ENCODE data around the gene OLFML3. TPM values are rescaled to one million over a fixed set of nuclear protein-coding genes. Genes with fewer than 3 reads are reported as not detected.

OLFML3 gene
- total and polyA plus RNA-seq, 2 of the 13 experiments (the other 11 are each of a cell fraction or from before 2014, with no cell fraction given), result 2.0 to 5.1 TPM

GRCh38 chr1:113950908-113951307 lies 28.4 kb upstream of the OLFML3 start:
- Histone ChIP-seq H3K4me2 (ENCODE audit: low read depth, low read length) (no peak overlapping the region), H3K9me3 (ENCODE audit: low read length) (no peaks in the 10 kb centered on the region), H3K4me3 (replicated peaks in 1 of 3; ENCODE audit: insufficient read depth in 1 of 3, low read depth in 2 of 3, low read length in 3 of 3) (no peak overlapping the region), H4K20me1 (ENCODE audit: insufficient read depth, low read length) (peaks cover 8% of the 10 kb centered on the region; the same call in 1 of the 2 replicates), H2AFZ (ENCODE audit: low read length) (no peak overlapping the region), H3K79me2 (ENCODE audit: insufficient read depth, low read length) (peaks cover 46% of the 10 kb centered on the region), H3K27ac (ENCODE audit: extremely low read length, insufficient read depth, low read length) (no peak overlapping the region), H3K4me1 (ENCODE audit: insufficient read depth, low read length) (peaks cover 42% of the 10 kb centered on the region), H3K36me3 (replicated peaks in 1 of 2; ENCODE audit: control insufficient read depth in 1 of 2, insufficient read depth in 2 of 2, low read length in 2 of 2) (peaks cover 4 to 22% of the 10 kb centered on the region in 2 experiments; a peak in 3 of 5 replicates), H3K9ac (ENCODE audit: insufficient read depth, low read depth, low read length) (no peak overlapping the region), H3K27me3 (ENCODE audit: control insufficient read depth in 1 of 2, insufficient read depth in 2 of 2, low read length in 2 of 2) (no peaks in the 10 kb centered on the region)
- intact Hi-C loops (cut with micrococcal nuclease; ENCODE audit: unreplicated experiment) (no loop called here), in situ Hi-C loops (cut with HindIII; ENCODE audit: extremely low pct_ligation_motif_present, low pct_unique_long_range_greater_than_20kb) (no loop called here)
- 100% methylated on average over 1 of the region's 1 CpG for WGBS (ENCODE audit: low lambda C conversion rate)
- CTCF ChIA-PET (ENCODE audit: low intra/inter-chr PET ratio, low total read pairs), result no interaction called here
- BruUV-seq (replicated peaks), result no TSS peak
- DNase-seq (ENCODE audit: low spot score) (no peak), ATAC-seq (no peak), FAIRE-seq (no peak)
- POLR2A ChIA-PET, result interaction anchor here (4.9 kb wide), 1 partner anchor 21 kb away, joined by 37 read pairs; the partner anchor contains the start of gene HIPK1
- TF ChIP-seq ZNF781 (CRISPR knock-in tag; IDR thresholded peaks at IDR 0.05; ENCODE audit: borderline replicate concordance, not compliant biosample characterization) (no peak), ATF7 (IDR thresholded peaks at IDR 0.05) (peak; percentile 95), ATF7 (CRISPR knock-in tag; IDR thresholded peaks at IDR 0.05) (no peak), CREB1 (IDR thresholded peaks at IDR 0.05) (peak; percentile 70), CREB1 (CRISPR knock-in tag; IDR thresholded peaks at IDR 0.05) (no peak)

GRCh38 chr1:113951719-113952118 lies 27.6 kb upstream of the OLFML3 start:
- FAIRE-seq (no peak), ATAC-seq (no peak), DNase-seq (ENCODE audit: low spot score) (no peak)
- Histone ChIP-seq H3K9ac (ENCODE audit: insufficient read depth, low read depth, low read length) (no peak overlapping the region), H3K27ac (ENCODE audit: extremely low read length, insufficient read depth, low read length) (no peak overlapping the region), H3K4me2 (ENCODE audit: low read depth, low read length) (no peak overlapping the region), H4K20me1 (ENCODE audit: insufficient read depth, low read length) (peaks cover 8% of the 10 kb centered on the region; the same call in 1 of the 2 replicates), H3K4me1 (ENCODE audit: insufficient read depth, low read length) (peaks cover 34% of the 10 kb centered on the region), H2AFZ (ENCODE audit: low read length) (no peak overlapping the region), H3K27me3 (ENCODE audit: control insufficient read depth in 1 of 2, insufficient read depth in 2 of 2, low read length in 2 of 2) (no peaks in the 10 kb centered on the region), H3K9me3 (ENCODE audit: low read length) (no peaks in the 10 kb centered on the region), H3K36me3 (replicated peaks in 1 of 2; ENCODE audit: control insufficient read depth in 1 of 2, insufficient read depth in 2 of 2, low read length in 2 of 2) (peaks cover 4 to 28% of the 10 kb centered on the region in 2 experiments; a peak in 3 of 5 replicates), H3K79me2 (ENCODE audit: insufficient read depth, low read length) (peaks cover 40% of the 10 kb centered on the region), H3K4me3 (replicated peaks in 1 of 3; ENCODE audit: insufficient read depth in 1 of 3, low read depth in 2 of 3, low read length in 3 of 3) (no peak overlapping the region)
- in situ Hi-C loops (cut with HindIII; ENCODE audit: extremely low pct_ligation_motif_present, low pct_unique_long_range_greater_than_20kb), result no loop called here
- ChIA-PET CTCF (ENCODE audit: low intra/inter-chr PET ratio, low total read pairs) (no interaction called here), POLR2A (interaction anchor here (1.2 kb wide), 1 partner anchor 139 kb away, joined by 3 read pairs; the partner anchor contains the start of gene RSBN1)
- no peak for TF ChIP-seq NFRKB (IDR thresholded peaks at IDR 0.05)
- TF ChIP-seq ZNF713 (CRISPR knock-in tag; IDR thresholded peaks at IDR 0.05), result no peak
- no peak for TF ChIP-seq ZNF589 (CRISPR knock-in tag; conservative IDR thresholded peaks at IDR 0.05)
- TF ChIP-seq NFAT5 (CRISPR knock-in tag; IDR thresholded peaks at IDR 0.05), result no peak
- no peak for TF ChIP-seq U2AF2 (IDR thresholded peaks at IDR 0.05; ENCODE audit: low read depth, low read length)
- TF ChIP-seq HDAC6 (IDR thresholded peaks at IDR 0.05; ENCODE audit: low read depth, low read length), result no peak
- TF ChIP-seq EED (CRISPR knock-in tag; IDR thresholded peaks at IDR 0.05), result no peak
- TF ChIP-seq SP5 (CRISPR knock-in tag; IDR thresholded peaks at IDR 0.05; ENCODE audit: borderline replicate concordance, low read depth), result no peak
- WGBS (ENCODE audit: low lambda C conversion rate), result 100% methylated on average over 2 of the region's 2 CpGs
- BruUV-seq (replicated peaks), result no TSS peak
- intact Hi-C loops (cut with micrococcal nuclease; ENCODE audit: unreplicated experiment), result no loop called here

All from HepG2 (cell line).